HEK293 (cell line): Measurements from ENCODE around the gene ERF.

Source experiments
- CTCF ChIA-PET: fragments of 350-600 bp; formaldehyde crosslinking; extraction: SDS; loops from one replicate; lab custom pipeline; 2021; ENCODE audit warnings: antibody characterized with exemption; lab: Yijun Ruan, JAX
- POLR2A ChIA-PET: fragments of 300-600 bp; formaldehyde crosslinking; extraction: SDS; loops from one replicate; lab custom pipeline; 2020; ENCODE audit warnings: antibody characterized with exemption, inconsistent platforms; lab: Yijun Ruan, JAX
- H3K27ac ChIP-seq: fragments of 200-500 bp; sonication (Bioruptor generic); 2 replicates; pipeline ENCODE4 v1.5.1; 2014; ENCODE audit warnings: low read depth, low read length, control low read depth, inconsistent platforms; ENCODE audit errors: extremely low read depth
- H3K36me3 ChIP-seq, 2 experiments: fragments of 200-500 bp in 1 of 2; sonication (Bioruptor generic) in 1 of 2; 1 replicate in 1 of 2; 2 replicates in 1 of 2; pipeline ENCODE4 v1.5.1; 2014 to 2017; ENCODE audit warnings: inconsistent platforms in 2 of 2, low read length in 2 of 2; ENCODE audit not compliant: control insufficient read depth in 2 of 2, insufficient read depth in 1 of 2
- H3K4me1 ChIP-seq: fragments of 200-500 bp; sonication (Bioruptor generic); 2 replicates; pipeline ENCODE4 v1.5.1; 2014; ENCODE audit warnings: mild to moderate bottlenecking, low read length, inconsistent platforms; ENCODE audit not compliant: control insufficient read depth, insufficient read depth
- H3K4me3 ChIP-seq: 2 replicates; pipeline ENCODE4 v1.5.1; 2011; ENCODE audit warnings: low read depth, mild to moderate bottlenecking, control low read depth, low read length, moderate library complexity
- H3K9me3 ChIP-seq: fragments of 200-500 bp; sonication (Bioruptor generic); 2 replicates; pipeline ENCODE4 v1.5.1; 2014; ENCODE audit warnings: low read depth, low read length, inconsistent platforms; ENCODE audit not compliant: control insufficient read depth, insufficient read depth
- INSM2 ChIP-seq: fragments of 450-650 bp; formaldehyde crosslinking; IDR thresholded peaks from 2 replicates; pipeline ENCODE4 v1.5.1; 2016; ENCODE audit warnings: missing biosample characterization, missing genetic modification characterization
- MZF1 ChIP-seq: fragments of 450-650 bp; formaldehyde crosslinking; IDR thresholded peaks from 2 replicates; pipeline ENCODE4 v1.5.1; 2017; ENCODE audit warnings: missing biosample characterization, missing genetic modification characterization, borderline replicate concordance
- OSR2 ChIP-seq: fragments of 450-650 bp; formaldehyde crosslinking; IDR thresholded peaks from 2 replicates; pipeline ENCODE4 v1.5.1; 2016; ENCODE audit warnings: missing biosample characterization, missing genetic modification characterization
- SCRT1 ChIP-seq: fragments of 450-650 bp; formaldehyde crosslinking; IDR thresholded peaks from 2 replicates; pipeline ENCODE4 v1.5.1; 2016; ENCODE audit warnings: missing biosample characterization, missing genetic modification characterization, borderline replicate concordance
- SP3 ChIP-seq: fragments of 450-650 bp; formaldehyde crosslinking; IDR thresholded peaks from 2 replicates; pipeline ENCODE4 v1.5.1; 2016; ENCODE audit warnings: missing biosample characterization, missing genetic modification characterization
- ZBTB21 ChIP-seq: fragments of 450-650 bp; formaldehyde crosslinking; IDR thresholded peaks from 2 replicates; pipeline ENCODE4 v1.5.1; 2017; ENCODE audit warnings: missing biosample characterization, missing genetic modification characterization
- ZFP3 ChIP-seq: fragments of 450-650 bp; formaldehyde crosslinking; IDR thresholded peaks from 2 replicates; pipeline ENCODE4 v1.5.1; 2016; ENCODE audit warnings: low read depth, missing biosample characterization, missing genetic modification characterization
- ZIC2 ChIP-seq: fragments of 450-650 bp; formaldehyde crosslinking; IDR thresholded peaks from 2 replicates; pipeline ENCODE4 v1.5.1; 2016; ENCODE audit warnings: missing biosample characterization, missing genetic modification characterization
- ZNF354C ChIP-seq: fragments of 450-650 bp; formaldehyde crosslinking; IDR thresholded peaks from 2 replicates; pipeline ENCODE4 v1.5.1; 2016; ENCODE audit warnings: missing biosample characterization, missing genetic modification characterization, low read depth, borderline replicate concordance
- ZNF37A ChIP-seq: fragments of 450-650 bp; IDR thresholded peaks from 2 replicates; pipeline ENCODE4 v1.5.1; 2018; ENCODE audit warnings: missing biosample characterization, missing genetic modification characterization
- ZNF391 ChIP-seq: fragments of 450-650 bp; formaldehyde crosslinking; IDR thresholded peaks from 2 replicates; pipeline ENCODE4 v1.5.1; 2016; ENCODE audit warnings: low read depth, missing biosample characterization, missing genetic modification characterization, borderline replicate concordance
- ZNF530 ChIP-seq: fragments of 450-650 bp; formaldehyde crosslinking; IDR thresholded peaks from 2 replicates; pipeline ENCODE4 v1.5.1; 2016; ENCODE audit warnings: low read depth, missing biosample characterization, missing genetic modification characterization
- ZNF555 ChIP-seq: fragments of 450-650 bp; formaldehyde crosslinking; conservative IDR thresholded peaks from 2 replicates; pipeline ENCODE4 v1.5.1; 2017; ENCODE audit warnings: missing biosample characterization, mild to moderate bottlenecking, missing genetic modification characterization, inconsistent platforms
- ZNF558 ChIP-seq: fragments of 450-650 bp; formaldehyde crosslinking; IDR thresholded peaks from 2 replicates; pipeline ENCODE4 v1.5.1; 2016; ENCODE audit warnings: missing biosample characterization, missing genetic modification characterization
- ZNF677 ChIP-seq: fragments of 450-650 bp; IDR thresholded peaks from 2 replicates; pipeline ENCODE4 v1.5.0; 2018; ENCODE audit warnings: missing biosample characterization, mild to moderate bottlenecking, missing genetic modification characterization, moderate library complexity
- ZNF76 ChIP-seq: fragments of 450-650 bp; formaldehyde crosslinking; IDR thresholded peaks from 2 replicates; pipeline ENCODE4; 2016; ENCODE audit warnings: low read depth, missing biosample characterization, missing genetic modification characterization, borderline replicate concordance
- TF ChIP-seq, protein P1 (sequence below): fragments of 450-650 bp; formaldehyde crosslinking; IDR thresholded peaks from 2 replicates; pipeline ENCODE4 v1.5.1; 2016; ENCODE audit warnings: missing biosample characterization, missing genetic modification characterization
- TF ChIP-seq, protein P2 (sequence below): fragments of 450-650 bp; formaldehyde crosslinking; IDR thresholded peaks from 2 replicates; pipeline ENCODE4 v1.5.1; 2016; ENCODE audit warnings: missing biosample characterization, missing genetic modification characterization
- TF ChIP-seq, protein P3 (sequence below): fragments of 450-650 bp; formaldehyde crosslinking; IDR thresholded peaks from 2 replicates; pipeline ENCODE4 v1.5.1; 2016; ENCODE audit warnings: missing biosample characterization, missing genetic modification characterization

Gene ERF

GRCh38 chr19:42301646-42302203 lies 46.8 kb upstream of the ERF start, which contains the start of gene PRR19:
PRR19 (plus strand) TSS chr19:42302132; CDS start chr19:42309585, 7,453 bp downstream.
- H3K4me1 ChIP-seq, result peaks cover 13% of the 10 kb centered on the region
- H3K36me3 ChIP-seq, result peaks cover 12 to 13% of the 10 kb centered on the region in 2 experiments; a peak in 2 of 3 replicates
- peak within 1 kb of the TSS; percentile 75; the same call in 1 of the 2 replicates for H3K27ac ChIP-seq
- POLR2A ChIA-PET, result interaction anchor here (0.5 to 2.9 kb wide), 16 partner anchors 8 to 165 kb away, joined by 3 to 26 read pairs (median 4); partner anchors contain the start of genes CNFN and GSK3A
- TF ChIP-seq ZNF37A (tag by site-specific recombination), result no peak
- TF ChIP-seq ZNF677 (tag by site-specific recombination), result no peak
- TF ChIP-seq, protein P1, sequence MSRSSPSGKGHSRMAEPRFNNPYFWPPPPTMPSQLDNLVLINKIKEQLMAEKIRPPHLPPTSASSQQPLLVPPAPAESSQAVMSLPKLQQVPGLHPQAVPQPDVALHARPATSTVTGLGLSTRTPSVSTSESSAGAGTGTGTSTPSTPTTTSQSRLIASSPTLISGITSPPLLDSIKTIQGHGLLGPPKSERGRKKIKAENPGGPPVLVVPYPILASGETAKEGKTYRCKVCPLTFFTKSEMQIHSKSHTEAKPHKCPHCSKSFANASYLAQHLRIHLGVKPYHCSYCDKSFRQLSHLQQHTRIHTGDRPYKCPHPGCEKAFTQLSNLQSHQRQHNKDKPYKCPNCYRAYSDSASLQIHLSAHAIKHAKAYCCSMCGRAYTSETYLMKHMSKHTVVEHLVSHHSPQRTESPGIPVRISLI (tag by site-specific recombination), result no peak
- no peak for TF ChIP-seq ZIC2 (tag by site-specific recombination)
- no peak for TF ChIP-seq INSM2
- TF ChIP-seq ZNF354C, result no peak
- no peak for TF ChIP-seq MZF1 (tag by site-specific recombination)
- TF ChIP-seq ZNF391, result no peak
- no peak for TF ChIP-seq ZNF558 (tag by site-specific recombination)
- no peak for TF ChIP-seq ZFP3 (tag by site-specific recombination)
- TF ChIP-seq ZNF555 (tag by site-specific recombination), result no peak
- TF ChIP-seq ZNF76 (tag by site-specific recombination), result no peak
- TF ChIP-seq SP3, result no peak
- no peak for TF ChIP-seq OSR2 (tag by site-specific recombination)
- TF ChIP-seq, protein P2, sequence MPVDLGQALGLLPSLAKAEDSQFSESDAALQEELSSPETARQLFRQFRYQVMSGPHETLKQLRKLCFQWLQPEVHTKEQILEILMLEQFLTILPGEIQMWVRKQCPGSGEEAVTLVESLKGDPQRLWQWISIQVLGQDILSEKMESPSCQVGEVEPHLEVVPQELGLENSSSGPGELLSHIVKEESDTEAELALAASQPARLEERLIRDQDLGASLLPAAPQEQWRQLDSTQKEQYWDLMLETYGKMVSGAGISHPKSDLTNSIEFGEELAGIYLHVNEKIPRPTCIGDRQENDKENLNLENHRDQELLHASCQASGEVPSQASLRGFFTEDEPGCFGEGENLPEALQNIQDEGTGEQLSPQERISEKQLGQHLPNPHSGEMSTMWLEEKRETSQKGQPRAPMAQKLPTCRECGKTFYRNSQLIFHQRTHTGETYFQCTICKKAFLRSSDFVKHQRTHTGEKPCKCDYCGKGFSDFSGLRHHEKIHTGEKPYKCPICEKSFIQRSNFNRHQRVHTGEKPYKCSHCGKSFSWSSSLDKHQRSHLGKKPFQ, result no peak
- TF ChIP-seq, protein P3, sequence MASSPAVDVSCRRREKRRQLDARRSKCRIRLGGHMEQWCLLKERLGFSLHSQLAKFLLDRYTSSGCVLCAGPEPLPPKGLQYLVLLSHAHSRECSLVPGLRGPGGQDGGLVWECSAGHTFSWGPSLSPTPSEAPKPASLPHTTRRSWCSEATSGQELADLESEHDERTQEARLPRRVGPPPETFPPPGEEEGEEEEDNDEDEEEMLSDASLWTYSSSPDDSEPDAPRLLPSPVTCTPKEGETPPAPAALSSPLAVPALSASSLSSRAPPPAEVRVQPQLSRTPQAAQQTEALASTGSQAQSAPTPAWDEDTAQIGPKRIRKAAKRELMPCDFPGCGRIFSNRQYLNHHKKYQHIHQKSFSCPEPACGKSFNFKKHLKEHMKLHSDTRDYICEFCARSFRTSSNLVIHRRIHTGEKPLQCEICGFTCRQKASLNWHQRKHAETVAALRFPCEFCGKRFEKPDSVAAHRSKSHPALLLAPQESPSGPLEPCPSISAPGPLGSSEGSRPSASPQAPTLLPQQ (tag by site-specific recombination), result no peak
- no peak for TF ChIP-seq ZNF530 (tag by site-specific recombination)
- H3K4me3 ChIP-seq, result peak within 1 kb of the TSS; percentile 57
- no peaks in the 10 kb centered on the region for H3K9me3 ChIP-seq
- CTCF ChIA-PET, result interaction anchor here (0.7 to 1.5 kb wide), 6 partner anchors 10 to 761 kb away, joined by 3 to 6 read pairs (median 4); no protein-coding TSS in a partner anchor

- Histone ChIP-seq H3K36me3 (peaks cover 31 to 53% of the 10 kb centered on the region in 2 experiments), H3K4me3 (no peak overlapping the region), H3K4me1 (peaks cover 5% of the 10 kb centered on the region; the same call in 1 of the 2 replicates), H3K27ac (no peak overlapping the region), H3K9me3 (no peaks in the 10 kb centered on the region)
- TF ChIP-seq ZBTB21 (no peak), SCRT1 (0 out of 2 replicates have a peak, but pooled peaks have one; percentile 34)
- POLR2A ChIA-PET, result interaction anchor here (1.3 to 3.4 kb wide), 2 partner anchors 10 to 53 kb away, joined by 4 to 31 read pairs; partner anchors contain the start of gene GSK3A
- CTCF ChIA-PET, result interaction anchor here (0.6 to 4.8 kb wide), 15 partner anchors 12 to 188 kb away, joined by 3 to 55 read pairs (median 5); partner anchors contain the start of gene GSK3A
Observed at GRCh38 chr19:42297039-42297438, 42.1 kb upstream of the ERF start.
